Measurements from ENCODE around the gene NUDC.
"Not testable (repeated sequence)": the region's sequence is repeated elsewhere in the genome, so short reads cannot be mapped to it uniquely, and the experiment has no call there.

Gene NUDC

GRCh38 chr1:26912147-26912490, 9.4 kb upstream of the NUDC start:
- DNase-seq, result no peak

GRCh38 chr1:26913389-26913753, 8.2 kb upstream of the NUDC start:
- DNase-seq, result no peak

GRCh38 chr1:26913754-26914619, 7.6 kb upstream of the NUDC start, which contains the start of gene NR0B2:
TSS of gene NR0B2 (minus strand) at chr1:26913975. CDS start at chr1:26913940, 35 bp downstream.
- peak; percentile 100 for DNase-seq

- DNase-seq, result peak; percentile 29
These were observed 6.2 kb upstream of the NUDC start for GRCh38 chr1:26915204-26915842.

GRCh38 chr1:26921126-26921539, 410 bp upstream of the NUDC start:
- no peak for DNase-seq

GRCh38 chr1:26922431-26922729, 837 bp downstream of the NUDC start:
- no peak for DNase-seq

GRCh38 chr1:26922901-26923300, 1.4 kb downstream of the NUDC start:
- no peak for DNase-seq

- DNase-seq, result no peak
These were observed 2.2 kb downstream of the NUDC start for GRCh38 chr1:26923711-26924110.

- DNase-seq, result no peak
These were observed 11.0 kb downstream of the NUDC start for GRCh38 chr1:26932531-26932930.

- no peak for DNase-seq
These were observed 15.3 kb downstream of the NUDC start for GRCh38 chr1:26936823-26937222.

- no peak for DNase-seq
These were observed 16.6 kb downstream of the NUDC start for GRCh38 chr1:26938004-26938658.

GRCh38 chr1:26938659-26939025, 17.1 kb downstream of the NUDC start:
- DNase-seq, result no peak

- no peak for DNase-seq
These were observed 19.8 kb downstream of the NUDC start for GRCh38 chr1:26941311-26941710.

GRCh38 chr1:26942656-26943055, 21.1 kb downstream of the NUDC start:
- DNase-seq, result no peak

- no peak for DNase-seq
These were observed 23.6 kb downstream of the NUDC start for GRCh38 chr1:26945138-26945537.

GRCh38 chr1:26945728-26946127, 24.2 kb downstream of the NUDC start:
- DNase-seq, result no peak

- no peak for DNase-seq
These were observed 24.7 kb downstream of the NUDC start for GRCh38 chr1:26946270-26946669.

GRCh38 chr1:26948725-26949057, 27.1 kb downstream of the NUDC start:
- DNase-seq, result not testable (repeated sequence)

GRCh38 chr1:26949266-26949925, 27.9 kb downstream of the NUDC start:
- no peak for DNase-seq

GRCh38 chr1:26949926-26950319, 28.4 kb downstream of the NUDC start:
- DNase-seq, result no peak

- no peak for DNase-seq
These were observed 29.1 kb downstream of the NUDC start for GRCh38 chr1:26950602-26951001.

GRCh38 chr1:26951216-26951615, 29.7 kb downstream of the NUDC start:
- no peak for DNase-seq

- no peak for DNase-seq
These were observed 30.4 kb downstream of the NUDC start for GRCh38 chr1:26951821-26952497.
